NB4 (cell line): ENCODE results near the gene ZSWIM6.

Experiments
- POLR2A ChIP-seq: IDR thresholded peaks from 2 replicates; pipeline ENCODE4 v1.6.1; 2011; ENCODE audit warnings: mild to moderate bottlenecking; ENCODE audit not compliant: insufficient read length; ENCODE audit errors: extremely low read depth
- TF ChIP-seq, protein P1 (sequence below): IDR thresholded peaks from one replicate; pipeline ENCODE4 v1.5.1; 2012; ENCODE audit warnings: low read depth, low read length

DNA sequence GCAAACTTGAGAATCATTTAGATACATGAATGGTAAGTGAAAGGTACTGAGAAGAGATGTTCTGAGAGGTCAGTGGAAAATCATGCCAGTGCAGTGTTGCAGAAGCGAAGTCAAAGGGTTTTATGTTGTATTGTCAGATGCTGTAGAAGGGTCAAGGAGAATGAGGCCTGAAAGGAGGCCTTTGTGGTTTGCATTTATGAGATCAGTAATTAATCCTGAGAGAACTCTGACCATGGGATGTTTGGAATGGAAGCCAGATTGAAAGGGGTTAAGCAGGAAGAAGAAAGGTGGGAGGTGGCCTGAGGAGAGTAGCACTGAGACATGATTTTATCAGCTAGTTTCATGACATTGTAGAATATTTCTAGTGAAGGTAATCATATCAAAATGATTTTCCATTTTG lies 97.8 kb downstream of the ZSWIM6 start:
- TF ChIP-seq, protein P1, sequence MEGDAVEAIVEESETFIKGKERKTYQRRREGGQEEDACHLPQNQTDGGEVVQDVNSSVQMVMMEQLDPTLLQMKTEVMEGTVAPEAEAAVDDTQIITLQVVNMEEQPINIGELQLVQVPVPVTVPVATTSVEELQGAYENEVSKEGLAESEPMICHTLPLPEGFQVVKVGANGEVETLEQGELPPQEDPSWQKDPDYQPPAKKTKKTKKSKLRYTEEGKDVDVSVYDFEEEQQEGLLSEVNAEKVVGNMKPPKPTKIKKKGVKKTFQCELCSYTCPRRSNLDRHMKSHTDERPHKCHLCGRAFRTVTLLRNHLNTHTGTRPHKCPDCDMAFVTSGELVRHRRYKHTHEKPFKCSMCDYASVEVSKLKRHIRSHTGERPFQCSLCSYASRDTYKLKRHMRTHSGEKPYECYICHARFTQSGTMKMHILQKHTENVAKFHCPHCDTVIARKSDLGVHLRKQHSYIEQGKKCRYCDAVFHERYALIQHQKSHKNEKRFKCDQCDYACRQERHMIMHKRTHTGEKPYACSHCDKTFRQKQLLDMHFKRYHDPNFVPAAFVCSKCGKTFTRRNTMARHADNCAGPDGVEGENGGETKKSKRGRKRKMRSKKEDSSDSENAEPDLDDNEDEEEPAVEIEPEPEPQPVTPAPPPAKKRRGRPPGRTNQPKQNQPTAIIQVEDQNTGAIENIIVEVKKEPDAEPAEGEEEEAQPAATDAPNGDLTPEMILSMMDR, result no peak
- no peak for TF ChIP-seq POLR2A
